ENCODE measurements around the gene TBC1D17. TPM values are rescaled to one million over a fixed set of nuclear protein-coding genes. Genes with fewer than 3 reads are reported as not detected.

The TBC1D17 gene
- total and polyA plus RNA-seq, 2 of the 13 experiments (the other 11 are each of a cell fraction or from before 2014, with no cell fraction given), result 9.7 to 16.9 TPM

DNA sequence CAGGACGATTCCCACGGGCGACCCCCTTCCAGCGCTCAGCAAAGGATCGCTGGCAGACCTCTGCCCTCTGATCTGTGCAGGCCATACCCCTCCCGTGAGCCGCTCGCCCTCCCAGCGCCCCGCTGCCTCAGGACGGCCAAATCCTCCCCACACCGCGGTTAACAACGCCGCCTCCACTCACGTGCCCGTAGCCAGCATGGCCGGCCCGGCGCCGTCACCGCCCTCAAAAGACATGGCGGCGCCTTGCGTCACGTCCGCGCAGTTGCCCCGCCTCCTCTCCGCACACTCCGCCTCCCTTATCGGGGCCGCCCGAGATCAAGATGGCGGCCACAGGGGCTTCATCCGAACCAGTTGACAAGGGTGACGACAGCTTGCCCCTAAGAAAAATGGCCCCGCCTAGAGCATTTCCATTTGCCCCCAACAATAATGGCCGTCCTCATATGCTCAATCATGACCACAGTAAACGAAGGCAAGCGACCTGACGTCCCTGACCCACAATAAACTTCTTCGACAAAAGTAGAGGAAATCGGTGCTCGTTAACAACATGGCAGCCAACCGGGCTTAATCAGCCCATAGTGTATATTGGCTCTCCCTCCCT, 981 bp upstream of the TBC1D17 start (continued):
- TF ChIP-seq JARID2 (CRISPR knock-in tag; IDR thresholded peaks at IDR 0.05; ENCODE audit: insufficient replicate concordance), result no peak
- TF ChIP-seq ZNF331 (CRISPR knock-in tag; IDR thresholded peaks at IDR 0.05), result peak; percentile 53; the same call in 1 of the 2 replicates
- no peak for TF ChIP-seq GATA4 (IDR thresholded peaks at IDR 0.05; ENCODE audit: borderline replicate concordance, low read depth)
- TF ChIP-seq SP1 (IDR thresholded peaks at IDR 0.05), result no peak
- peak; percentile 88 for TF ChIP-seq SP1 (CRISPR knock-in tag; IDR thresholded peaks at IDR 0.05)
- no peak for TF ChIP-seq HMGA1 (CRISPR knock-in tag; conservative IDR thresholded peaks at IDR 0.05)
- TF ChIP-seq, protein P1, sequence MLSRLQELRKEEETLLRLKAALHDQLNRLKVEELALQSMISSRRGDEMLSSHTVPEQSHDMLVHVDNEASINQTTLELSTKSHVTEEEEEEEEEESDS (CRISPR knock-in tag; IDR thresholded peaks at IDR 0.05; ENCODE audit: borderline replicate concordance), result no peak
- TF ChIP-seq ZNF230 (CRISPR knock-in tag; IDR thresholded peaks at IDR 0.05), result peak; percentile 28; the same call in 1 of the 2 replicates
- TF ChIP-seq, protein P2, sequence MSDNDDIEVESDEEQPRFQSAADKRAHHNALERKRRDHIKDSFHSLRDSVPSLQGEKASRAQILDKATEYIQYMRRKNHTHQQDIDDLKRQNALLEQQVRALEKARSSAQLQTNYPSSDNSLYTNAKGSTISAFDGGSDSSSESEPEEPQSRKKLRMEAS (IDR thresholded peaks at IDR 0.05), result peak; percentile 56; the same call in 1 of the 2 replicates
- no peak for TF ChIP-seq ZNF138 (CRISPR knock-in tag; IDR thresholded peaks at IDR 0.05; ENCODE audit: low read depth)
- TF ChIP-seq ZNF446 (CRISPR knock-in tag; IDR thresholded peaks at IDR 0.05), result no peak
- TF ChIP-seq, protein P3, sequence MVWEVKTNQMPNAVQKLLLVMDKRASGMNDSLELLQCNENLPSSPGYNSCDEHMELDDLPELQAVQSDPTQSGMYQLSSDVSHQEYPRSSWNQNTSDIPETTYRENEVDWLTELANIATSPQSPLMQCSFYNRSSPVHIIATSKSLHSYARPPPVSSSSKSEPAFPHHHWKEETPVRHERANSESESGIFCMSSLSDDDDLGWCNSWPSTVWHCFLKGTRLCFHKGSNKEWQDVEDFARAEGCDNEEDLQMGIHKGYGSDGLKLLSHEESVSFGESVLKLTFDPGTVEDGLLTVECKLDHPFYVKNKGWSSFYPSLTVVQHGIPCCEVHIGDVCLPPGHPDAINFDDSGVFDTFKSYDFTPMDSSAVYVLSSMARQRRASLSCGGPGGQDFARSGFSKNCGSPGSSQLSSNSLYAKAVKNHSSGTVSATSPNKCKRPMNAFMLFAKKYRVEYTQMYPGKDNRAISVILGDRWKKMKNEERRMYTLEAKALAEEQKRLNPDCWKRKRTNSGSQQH (CRISPR knock-in tag; IDR thresholded peaks at IDR 0.05; ENCODE audit: low read depth), result no peak
- TF ChIP-seq, protein P4, sequence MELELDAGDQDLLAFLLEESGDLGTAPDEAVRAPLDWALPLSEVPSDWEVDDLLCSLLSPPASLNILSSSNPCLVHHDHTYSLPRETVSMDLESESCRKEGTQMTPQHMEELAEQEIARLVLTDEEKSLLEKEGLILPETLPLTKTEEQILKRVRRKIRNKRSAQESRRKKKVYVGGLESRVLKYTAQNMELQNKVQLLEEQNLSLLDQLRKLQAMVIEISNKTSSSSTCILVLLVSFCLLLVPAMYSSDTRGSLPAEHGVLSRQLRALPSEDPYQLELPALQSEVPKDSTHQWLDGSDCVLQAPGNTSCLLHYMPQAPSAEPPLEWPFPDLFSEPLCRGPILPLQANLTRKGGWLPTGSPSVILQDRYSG (CRISPR knock-in tag; IDR thresholded peaks at IDR 0.05), result no peak
- TF ChIP-seq GPN1 (CRISPR knock-in tag; IDR thresholded peaks at IDR 0.05; ENCODE audit: borderline replicate concordance), result no peak; the same call in 1 of the 2 replicates
- no peak for TF ChIP-seq ZNF644 (CRISPR knock-in tag; IDR thresholded peaks at IDR 0.05; ENCODE audit: low read depth)
- TF ChIP-seq, protein P5, sequence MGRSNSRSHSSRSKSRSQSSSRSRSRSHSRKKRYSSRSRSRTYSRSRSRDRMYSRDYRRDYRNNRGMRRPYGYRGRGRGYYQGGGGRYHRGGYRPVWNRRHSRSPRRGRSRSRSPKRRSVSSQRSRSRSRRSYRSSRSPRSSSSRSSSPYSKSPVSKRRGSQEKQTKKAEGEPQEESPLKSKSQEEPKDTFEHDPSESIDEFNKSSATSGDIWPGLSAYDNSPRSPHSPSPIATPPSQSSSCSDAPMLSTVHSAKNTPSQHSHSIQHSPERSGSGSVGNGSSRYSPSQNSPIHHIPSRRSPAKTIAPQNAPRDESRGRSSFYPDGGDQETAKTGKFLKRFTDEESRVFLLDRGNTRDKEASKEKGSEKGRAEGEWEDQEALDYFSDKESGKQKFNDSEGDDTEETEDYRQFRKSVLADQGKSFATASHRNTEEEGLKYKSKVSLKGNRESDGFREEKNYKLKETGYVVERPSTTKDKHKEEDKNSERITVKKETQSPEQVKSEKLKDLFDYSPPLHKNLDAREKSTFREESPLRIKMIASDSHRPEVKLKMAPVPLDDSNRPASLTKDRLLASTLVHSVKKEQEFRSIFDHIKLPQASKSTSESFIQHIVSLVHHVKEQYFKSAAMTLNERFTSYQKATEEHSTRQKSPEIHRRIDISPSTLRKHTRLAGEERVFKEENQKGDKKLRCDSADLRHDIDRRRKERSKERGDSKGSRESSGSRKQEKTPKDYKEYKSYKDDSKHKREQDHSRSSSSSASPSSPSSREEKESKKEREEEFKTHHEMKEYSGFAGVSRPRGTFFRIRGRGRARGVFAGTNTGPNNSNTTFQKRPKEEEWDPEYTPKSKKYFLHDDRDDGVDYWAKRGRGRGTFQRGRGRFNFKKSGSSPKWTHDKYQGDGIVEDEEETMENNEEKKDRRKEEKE (IDR thresholded peaks at IDR 0.05), result no peak
- TF ChIP-seq, protein P6, sequence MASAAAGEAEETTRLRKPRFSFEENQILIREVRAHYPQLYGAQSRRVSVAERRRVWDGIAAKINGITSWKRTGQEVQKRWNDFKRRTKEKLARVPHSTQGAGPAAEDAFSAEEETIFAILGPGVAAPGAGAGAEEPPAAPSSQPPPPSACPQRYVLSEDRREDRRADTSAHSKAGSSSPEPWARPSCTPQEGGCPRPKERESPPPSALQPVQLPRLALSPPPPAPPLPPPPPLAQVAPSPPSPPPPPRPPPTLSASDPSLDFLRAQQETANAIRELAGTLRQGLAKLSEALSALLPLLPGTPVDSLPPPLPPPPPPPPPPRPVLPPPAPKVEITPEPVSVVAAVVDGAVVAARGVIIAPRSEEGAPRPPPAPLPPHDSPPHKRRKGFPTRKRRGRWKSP (CRISPR knock-in tag; IDR thresholded peaks at IDR 0.05), result no peak; the same call in 1 of the 2 replicates
- no peak for TF ChIP-seq TEAD2 (CRISPR knock-in tag; IDR thresholded peaks at IDR 0.05)
- peak; percentile 48; the same call in 1 of the 2 replicates for TF ChIP-seq ZSCAN21 (CRISPR knock-in tag; IDR thresholded peaks at IDR 0.05; ENCODE audit: borderline replicate concordance)
- TF ChIP-seq MED13 (CRISPR knock-in tag; IDR thresholded peaks at IDR 0.05), result no peak; the same call in 1 of the 2 replicates
- no peak for TF ChIP-seq ATRX (CRISPR knock-in tag; IDR thresholded peaks at IDR 0.05; ENCODE audit: borderline replicate concordance)
- no peak for TF ChIP-seq ZFX (CRISPR knock-in tag; IDR thresholded peaks at IDR 0.05; ENCODE audit: low read depth)
- TF ChIP-seq FOSL1 (CRISPR knock-in tag; IDR thresholded peaks at IDR 0.05; ENCODE audit: borderline replicate concordance), result no peak
- peak; percentile 33; the same call in 1 of the 2 replicates for TF ChIP-seq NFE2 (CRISPR knock-in tag; IDR thresholded peaks at IDR 0.05)
- TF ChIP-seq POLR2A (IDR thresholded peaks at IDR 0.05; ENCODE audit: insufficient read depth in 1 of 2, low read depth in 2 of 2, low read length in 2 of 2), result peak in 1 of 2 experiments; percentile 44; a peak in 2 of 4 replicates
- TF ChIP-seq ZNF790 (CRISPR knock-in tag; IDR thresholded peaks at IDR 0.05; ENCODE audit: borderline replicate concordance), result no peak
